ENCODE results near the gene TAF11.
"Not testable (repeated sequence)": the region's sequence is repeated elsewhere in the genome, so short reads cannot be mapped to it uniquely, and the experiment has no call there.

GRCh38 chr6:34932202-34932601 lies 44.4 kb upstream of the TAF11 start:
- not testable (repeated sequence) for TF ChIP-seq POLR2AphosphoS5 (IDR thresholded peaks at IDR 0.05); EP300 (IDR thresholded peaks at IDR 0.05; ENCODE audit: low read depth); POLR2A (IDR thresholded peaks at IDR 0.05)
- TF ChIP-seq, protein P1, sequence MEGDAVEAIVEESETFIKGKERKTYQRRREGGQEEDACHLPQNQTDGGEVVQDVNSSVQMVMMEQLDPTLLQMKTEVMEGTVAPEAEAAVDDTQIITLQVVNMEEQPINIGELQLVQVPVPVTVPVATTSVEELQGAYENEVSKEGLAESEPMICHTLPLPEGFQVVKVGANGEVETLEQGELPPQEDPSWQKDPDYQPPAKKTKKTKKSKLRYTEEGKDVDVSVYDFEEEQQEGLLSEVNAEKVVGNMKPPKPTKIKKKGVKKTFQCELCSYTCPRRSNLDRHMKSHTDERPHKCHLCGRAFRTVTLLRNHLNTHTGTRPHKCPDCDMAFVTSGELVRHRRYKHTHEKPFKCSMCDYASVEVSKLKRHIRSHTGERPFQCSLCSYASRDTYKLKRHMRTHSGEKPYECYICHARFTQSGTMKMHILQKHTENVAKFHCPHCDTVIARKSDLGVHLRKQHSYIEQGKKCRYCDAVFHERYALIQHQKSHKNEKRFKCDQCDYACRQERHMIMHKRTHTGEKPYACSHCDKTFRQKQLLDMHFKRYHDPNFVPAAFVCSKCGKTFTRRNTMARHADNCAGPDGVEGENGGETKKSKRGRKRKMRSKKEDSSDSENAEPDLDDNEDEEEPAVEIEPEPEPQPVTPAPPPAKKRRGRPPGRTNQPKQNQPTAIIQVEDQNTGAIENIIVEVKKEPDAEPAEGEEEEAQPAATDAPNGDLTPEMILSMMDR (IDR thresholded peaks at IDR 0.05) = not testable (repeated sequence)

Data from transverse colon (tissue), 4 donors.